T follicular helper cell (primary cell): Measurements from ENCODE around the gene ZDHHC12.

ENCODE experiments used
- DNase-seq: peaks from one replicate; pipeline ENCODE4 v3.0.0-alpha.2; 2020; ENCODE audit warnings: low read depth

ZDHHC12 gene

DNA sequence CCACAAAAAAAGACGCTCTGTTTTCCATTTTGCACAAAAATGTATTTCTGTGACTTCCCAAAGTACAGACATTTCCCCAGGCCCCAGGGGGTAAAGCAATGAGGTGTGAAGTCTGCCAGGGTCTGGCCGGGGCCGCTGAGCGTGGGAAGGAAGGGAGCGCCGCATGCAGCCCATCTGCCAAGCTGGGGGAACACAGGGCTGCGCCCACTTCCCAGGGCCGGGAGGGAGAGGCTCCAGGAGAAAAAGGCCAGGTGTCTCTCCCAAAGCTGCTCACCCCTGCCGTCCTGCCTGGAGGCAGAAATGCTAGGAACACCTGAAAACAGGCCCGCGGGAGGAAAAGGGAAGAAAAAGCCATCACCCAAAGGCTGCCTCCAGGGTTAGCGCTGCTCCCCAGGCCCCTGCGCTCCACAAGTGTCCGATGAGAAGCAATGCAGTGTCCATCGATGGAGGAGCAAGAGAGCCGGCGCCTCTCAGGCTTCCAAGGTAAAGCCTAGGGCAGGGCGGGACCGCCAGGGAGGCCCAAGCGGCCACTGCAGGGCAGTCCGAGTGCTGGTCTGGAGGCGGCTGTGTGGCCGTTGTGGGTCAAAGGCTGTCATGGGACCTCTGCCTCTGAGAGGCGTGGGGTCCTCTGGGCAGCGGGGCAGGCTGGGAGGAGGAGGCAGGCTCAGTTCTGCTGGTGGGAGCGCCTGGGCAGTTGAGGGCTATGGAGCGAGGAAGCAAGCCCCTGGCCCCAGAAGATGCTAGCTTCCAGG, 6.0 kb upstream of the ZDHHC12 start:
- DNase-seq = no peak

- no peak for DNase-seq
Observed at GRCh38 chr9:128729302-128729701, 5.4 kb upstream of the ZDHHC12 start.

- no peak for DNase-seq
Observed at GRCh38 chr9:128728298-128728697, 4.4 kb upstream of the ZDHHC12 start.

DNA sequence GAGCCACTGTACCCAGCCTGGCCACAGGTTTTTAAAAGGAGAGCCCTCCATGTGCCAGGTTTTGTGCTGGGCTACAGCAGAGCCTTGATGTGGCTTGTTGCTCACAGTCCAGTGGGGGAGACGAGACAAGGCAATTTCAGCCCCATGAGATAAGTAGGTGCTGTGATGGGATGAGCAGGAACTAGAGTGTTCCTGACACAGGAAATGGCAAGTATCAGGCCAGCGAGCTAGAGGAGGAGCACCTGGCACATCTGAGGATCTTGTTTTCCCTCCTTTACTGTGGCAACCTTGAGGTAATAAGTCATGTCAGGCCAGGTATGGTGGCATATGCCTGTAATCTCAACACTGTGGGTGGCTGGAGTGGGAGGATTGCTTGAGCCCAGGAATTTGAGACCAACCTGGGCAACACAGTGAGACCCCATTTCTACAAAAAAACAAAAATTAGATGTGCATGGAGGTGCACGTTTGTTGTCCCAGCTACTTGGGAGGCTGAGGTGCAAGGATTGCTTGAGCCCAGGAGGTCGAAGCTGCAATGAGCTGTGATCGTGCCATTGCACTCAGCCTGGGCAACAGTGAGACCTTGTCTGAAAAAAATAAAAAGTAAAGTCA, 3.8 kb upstream of the ZDHHC12 start:
- no peak for DNase-seq

DNA sequence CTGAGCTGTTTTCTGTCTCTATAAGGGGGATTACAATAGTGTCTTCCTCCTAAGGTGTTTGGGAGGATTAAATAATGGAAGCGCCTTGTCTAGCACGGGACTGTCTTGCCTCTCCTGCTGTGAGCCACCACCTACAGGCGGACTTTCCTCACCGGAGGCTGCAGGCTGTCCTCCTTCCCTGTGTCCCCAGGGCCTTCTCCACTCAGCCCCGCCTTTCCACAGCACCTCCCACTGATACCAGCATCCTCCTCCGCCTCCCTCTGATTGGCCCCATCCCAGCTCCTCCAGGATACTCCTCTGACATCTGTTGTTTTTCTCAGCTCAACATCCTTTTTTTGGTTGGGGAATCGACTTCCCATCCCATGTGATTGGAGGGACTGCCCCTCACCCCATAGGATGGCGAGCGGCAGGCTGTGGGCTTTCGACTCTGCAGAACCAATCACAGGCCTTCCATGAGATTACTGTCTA, 851 bp upstream of the ZDHHC12 start:
- peak; percentile 21 for DNase-seq

GRCh38 chr9:128723352-128723865, 518 bp downstream of the ZDHHC12 start:
- no peak for DNase-seq

DNA sequence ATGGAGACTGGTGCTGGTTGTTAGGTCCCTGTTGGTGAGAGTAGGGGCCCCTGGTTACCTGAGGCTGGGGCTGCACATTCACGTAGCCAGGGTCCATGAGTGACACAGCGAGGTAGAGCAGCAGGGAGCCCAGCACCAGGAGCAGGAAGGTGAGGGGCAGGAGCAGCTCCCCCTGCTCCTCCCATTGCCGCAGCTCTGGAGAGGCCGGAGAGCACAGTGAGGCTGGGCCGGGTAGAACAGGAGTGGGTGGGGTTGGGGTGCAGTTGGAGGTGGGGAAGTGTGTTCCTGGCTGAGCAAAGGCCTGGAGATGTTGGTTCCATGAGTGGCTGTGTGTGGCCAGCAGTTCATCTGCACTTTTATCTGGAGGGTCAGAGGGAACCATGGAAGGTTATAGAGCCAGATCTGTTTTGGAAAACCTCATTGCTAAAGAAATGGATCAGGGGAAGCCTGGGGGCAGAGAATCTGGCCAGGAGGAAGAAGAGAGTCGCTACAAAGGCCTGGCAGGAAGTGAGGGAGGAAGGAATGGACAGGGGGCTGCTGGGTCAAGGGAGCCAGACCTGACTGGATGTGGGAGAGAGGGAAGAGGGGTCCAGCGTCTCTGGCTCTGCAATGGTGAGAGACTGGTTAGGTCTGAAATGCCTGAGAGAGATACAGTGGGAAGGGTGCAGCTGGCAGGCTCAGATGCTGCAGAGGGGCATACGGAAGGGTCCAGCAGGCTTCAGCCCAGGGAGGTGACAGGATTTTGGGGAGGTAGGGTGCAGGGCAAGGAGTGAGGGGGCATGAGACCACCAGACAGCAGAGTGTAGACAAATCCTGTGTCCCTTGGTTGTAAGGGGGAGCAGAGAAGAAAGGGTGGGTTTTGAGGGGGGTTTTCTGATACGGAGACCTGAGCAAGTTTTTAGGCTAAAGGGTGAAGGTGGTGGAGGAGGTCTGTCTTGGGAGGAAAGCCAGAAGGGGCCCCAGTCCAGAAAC, 1.3 kb downstream of the ZDHHC12 start:
- DNase-seq = no peak

GRCh38 chr9:128721487-128722010, 2.4 kb downstream of the ZDHHC12 start:
- DNase-seq = no peak

- no peak for DNase-seq
Observed at GRCh38 chr9:128720841-128721486, 3.0 kb downstream of the ZDHHC12 start.

- DNase-seq = no peak
Observed at GRCh38 chr9:128719919-128720605, 3.9 kb downstream of the ZDHHC12 start.

- DNase-seq = no peak
Observed at GRCh38 chr9:128718475-128718874, 5.5 kb downstream of the ZDHHC12 start.

- no peak for DNase-seq
Observed at GRCh38 chr9:128718047-128718446, 5.9 kb downstream of the ZDHHC12 start.

DNA sequence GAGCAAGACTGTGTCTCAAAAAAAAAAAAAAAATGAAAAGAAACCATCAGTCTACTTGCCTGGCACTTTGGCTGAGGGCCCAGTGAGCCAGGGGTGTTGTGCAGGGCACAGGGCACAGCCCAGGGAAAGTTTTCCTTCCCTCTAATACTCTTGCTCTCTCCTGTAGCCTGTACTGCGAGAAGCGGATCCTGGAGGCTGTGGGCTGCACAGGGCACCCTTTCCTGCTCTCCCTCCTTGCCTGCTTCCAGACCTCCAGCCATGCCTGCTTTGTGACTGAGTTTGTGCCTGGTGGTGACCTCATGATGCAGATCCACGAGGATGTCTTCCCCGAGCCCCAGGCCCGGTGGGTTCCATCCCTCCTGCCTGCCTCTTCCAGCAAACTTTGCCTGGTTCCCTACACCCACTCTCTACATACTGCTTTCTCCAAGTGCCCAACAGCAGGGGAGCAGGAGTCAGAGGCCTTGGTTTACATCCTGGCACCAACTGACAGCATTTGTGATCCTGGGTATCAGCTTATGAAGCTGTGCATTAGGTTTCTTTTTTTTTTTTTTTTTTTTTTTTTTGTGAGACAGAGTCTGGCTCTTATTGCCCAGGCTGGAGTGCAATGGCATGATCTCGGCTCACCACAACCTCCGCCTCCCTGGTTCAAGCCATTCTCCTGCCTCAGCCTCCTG, 7.2 kb downstream of the ZDHHC12 start:
- no peak for DNase-seq

GRCh38 chr9:128715436-128715750, 8.5 kb downstream of the ZDHHC12 start:
- no peak for DNase-seq

- no peak for DNase-seq
Observed at GRCh38 chr9:128714586-128715435, 9.1 kb downstream of the ZDHHC12 start.

DNA sequence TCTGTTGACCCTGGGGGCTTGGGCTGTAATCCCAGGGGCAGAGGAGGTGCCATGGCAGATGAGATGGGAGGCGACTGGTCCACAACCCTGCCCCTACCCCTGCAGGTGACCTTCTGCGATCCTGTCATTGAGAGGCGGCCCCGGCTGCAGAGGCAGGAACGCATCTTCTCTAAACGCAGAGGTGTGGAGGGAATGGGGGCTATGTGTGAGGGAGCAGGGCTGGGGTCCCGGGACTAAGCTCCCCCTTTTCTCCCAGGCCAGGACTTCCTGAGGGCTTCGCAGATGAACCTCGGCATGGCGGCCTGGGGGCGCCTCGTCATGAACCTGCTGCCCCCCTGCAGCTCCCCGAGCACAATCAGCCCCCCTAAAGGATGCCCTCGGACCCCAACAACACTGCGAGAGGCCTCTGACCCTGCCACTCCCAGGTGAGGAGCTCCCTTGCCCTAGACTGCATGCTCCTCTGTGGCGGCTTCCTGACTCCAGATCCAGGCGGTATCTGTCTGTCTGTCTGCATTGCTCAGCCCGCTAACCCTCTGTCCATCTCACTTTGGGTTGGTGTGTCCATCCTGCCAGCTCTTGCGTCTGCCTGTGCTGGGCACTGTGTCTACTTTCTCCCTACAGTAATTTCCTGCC, 9.9 kb downstream of the ZDHHC12 start:
- no peak for DNase-seq

- DNase-seq = no peak
Observed at GRCh38 chr9:128713411-128713780, 10.5 kb downstream of the ZDHHC12 start.

DNA sequence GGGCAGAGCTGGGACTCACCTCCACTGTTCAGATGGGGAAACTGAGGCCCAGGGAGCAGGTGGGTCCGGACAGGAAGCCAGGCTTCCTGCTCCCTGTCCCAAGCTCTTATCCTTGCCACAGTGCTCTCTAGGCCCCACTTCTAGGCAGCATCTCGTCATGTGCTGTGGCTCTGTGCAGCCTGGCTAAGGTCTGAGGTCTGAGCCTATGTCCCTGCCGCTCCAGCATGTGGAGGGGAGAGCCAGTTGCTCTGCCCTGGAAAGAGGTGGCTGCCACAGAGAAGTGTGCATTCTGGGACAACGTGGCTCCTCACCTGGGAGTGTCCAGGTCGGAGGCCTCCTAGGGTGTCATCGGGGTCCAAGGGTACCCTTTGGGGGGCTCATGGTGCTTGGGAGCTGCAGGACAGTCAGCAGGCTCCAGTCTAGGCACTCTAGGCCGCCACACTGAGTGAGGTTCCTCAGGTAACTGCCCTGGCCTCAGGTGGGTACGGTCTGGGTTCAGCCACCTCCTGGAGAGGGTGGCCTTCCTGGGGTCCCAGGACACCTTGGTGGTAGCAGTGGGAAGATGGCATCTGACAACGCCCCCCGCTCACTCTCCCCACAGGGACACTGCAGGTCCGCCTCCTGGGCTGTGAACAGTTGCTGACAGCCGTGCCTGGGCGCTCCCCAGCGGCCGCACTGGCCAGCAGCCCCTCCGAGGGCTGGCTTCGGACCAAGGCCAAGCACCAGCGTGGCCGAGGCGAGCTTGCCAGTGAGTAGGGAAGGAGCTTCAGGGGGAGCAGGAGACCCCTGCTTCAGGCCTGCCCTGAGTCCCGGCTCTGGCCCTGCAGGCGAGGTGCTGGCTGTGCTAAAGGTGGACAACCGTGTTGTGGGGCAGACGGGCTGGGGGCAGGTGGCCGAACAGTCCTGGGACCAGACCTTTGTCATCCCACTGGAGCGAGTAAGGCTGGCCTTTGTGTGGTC, 11.2 kb downstream of the ZDHHC12 start:
- DNase-seq = no peak
